Measurements from ENCODE around the gene SYNDIG1.

DNA sequence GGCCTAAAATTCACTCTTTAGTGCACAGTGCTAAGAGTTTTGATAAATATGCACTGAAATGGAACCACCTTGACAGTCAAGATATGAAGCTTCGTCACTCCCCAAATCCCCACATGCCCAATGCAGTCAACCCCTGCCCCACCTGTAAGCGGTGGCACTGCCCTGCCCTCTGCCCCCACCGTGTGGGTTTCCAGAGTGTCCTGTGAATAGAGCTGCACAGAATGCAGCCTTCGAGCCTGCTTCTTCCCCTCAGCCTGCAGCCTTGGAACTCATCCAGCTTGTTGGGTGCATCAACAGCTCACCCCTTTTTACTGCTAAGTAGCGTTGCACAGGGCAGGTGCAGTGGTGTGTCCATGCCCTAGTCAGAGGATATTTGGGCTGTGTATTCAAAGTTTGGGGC is 216.3 kb downstream of the SYNDIG1 start:
- TF ChIP-seq, protein P1, sequence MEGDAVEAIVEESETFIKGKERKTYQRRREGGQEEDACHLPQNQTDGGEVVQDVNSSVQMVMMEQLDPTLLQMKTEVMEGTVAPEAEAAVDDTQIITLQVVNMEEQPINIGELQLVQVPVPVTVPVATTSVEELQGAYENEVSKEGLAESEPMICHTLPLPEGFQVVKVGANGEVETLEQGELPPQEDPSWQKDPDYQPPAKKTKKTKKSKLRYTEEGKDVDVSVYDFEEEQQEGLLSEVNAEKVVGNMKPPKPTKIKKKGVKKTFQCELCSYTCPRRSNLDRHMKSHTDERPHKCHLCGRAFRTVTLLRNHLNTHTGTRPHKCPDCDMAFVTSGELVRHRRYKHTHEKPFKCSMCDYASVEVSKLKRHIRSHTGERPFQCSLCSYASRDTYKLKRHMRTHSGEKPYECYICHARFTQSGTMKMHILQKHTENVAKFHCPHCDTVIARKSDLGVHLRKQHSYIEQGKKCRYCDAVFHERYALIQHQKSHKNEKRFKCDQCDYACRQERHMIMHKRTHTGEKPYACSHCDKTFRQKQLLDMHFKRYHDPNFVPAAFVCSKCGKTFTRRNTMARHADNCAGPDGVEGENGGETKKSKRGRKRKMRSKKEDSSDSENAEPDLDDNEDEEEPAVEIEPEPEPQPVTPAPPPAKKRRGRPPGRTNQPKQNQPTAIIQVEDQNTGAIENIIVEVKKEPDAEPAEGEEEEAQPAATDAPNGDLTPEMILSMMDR (conservative IDR thresholded peaks at IDR 0.05; ENCODE audit: low read length), result no peak
- no peak for TF ChIP-seq EZH2phosphoT487 (IDR thresholded peaks at IDR 0.05; ENCODE audit: borderline replicate concordance, low read depth, low read length)
